ENCODE results near the gene PRR14.

- TF ChIP-seq CTCF (IDR thresholded peaks at IDR 0.05): no peak
- TF ChIP-seq EZH2 (IDR thresholded peaks at IDR 0.05): no peak
Observed at GRCh38 chr16:30700491-30700890, 49.7 kb downstream of the PRR14 start.
